Stimulated activated CD8-positive, alpha-beta memory T cell treated with anti-CD3 and anti-CD28 coated beads, Interleukin-12 subunit alpha, Interleukin-12 subunit beta, amount 100 ng/mL, for 4 hours (primary cell): ENCODE measurements around the gene MNT.

Source experiments
- DNase-seq: peaks from one replicate; pipeline ENCODE4 v3.0.0-alpha.2; 2020; ENCODE audit warnings: low read depth

The MNT gene

GRCh38 chr17:2363851-2364762 lies 36.8 kb downstream of the MNT start:
- DNase-seq: no peak

- no peak for DNase-seq
Measured at GRCh38 chr17:2363318-2363717, 37.5 kb downstream of the MNT start.

- no peak for DNase-seq
Measured at GRCh38 chr17:2362881-2363280, 38.0 kb downstream of the MNT start.

GRCh38 chr17:2362416-2362815 lies 38.4 kb downstream of the MNT start:
- no peak for DNase-seq

GRCh38 chr17:2362016-2362415 lies 38.8 kb downstream of the MNT start:
- DNase-seq: no peak

- DNase-seq: no peak
Measured at GRCh38 chr17:2361010-2361760, 39.7 kb downstream of the MNT start.

- DNase-seq: no peak
Measured at GRCh38 chr17:2357931-2358434, 42.9 kb downstream of the MNT start.

- DNase-seq: no peak
Measured at GRCh38 chr17:2357237-2357636, 43.6 kb downstream of the MNT start.

GRCh38 chr17:2354311-2354710 lies 46.5 kb downstream of the MNT start:
- no peak for DNase-seq

- no peak for DNase-seq
Measured at GRCh38 chr17:2351269-2351668, 49.6 kb downstream of the MNT start.

GRCh38 chr17:2347805-2348685 lies 52.8 kb downstream of the MNT start:
- no peak for DNase-seq

GRCh38 chr17:2346475-2346874 lies 54.4 kb downstream of the MNT start:
- no peak for DNase-seq

- DNase-seq: no peak
Measured at GRCh38 chr17:2344528-2344927, 56.3 kb downstream of the MNT start.

GRCh38 chr17:2343421-2343820 lies 57.4 kb downstream of the MNT start:
- peak; percentile 30 for DNase-seq

GRCh38 chr17:2338315-2338657 lies 62.6 kb downstream of the MNT start:
- no peak for DNase-seq

- peak; percentile 28 for DNase-seq
Measured at GRCh38 chr17:2337544-2338314, 63.1 kb downstream of the MNT start.

GRCh38 chr17:2336852-2337543 lies 63.9 kb downstream of the MNT start, which contains the start of gene SGSM2:
TSS of gene SGSM2 (plus strand) at chr17:2337501. CDS start at chr17:2337689, 188 bp downstream.
- DNase-seq: peak; percentile 55

- peak; percentile 81 for DNase-seq
Measured at GRCh38 chr17:2336215-2336851, 64.5 kb downstream of the MNT start, which contains the start of gene TSR1. TSS of gene TSR1 (minus strand) at chr17:2336457. CDS start at chr17:2336427, 30 bp downstream.

GRCh38 chr17:2335726-2336214 lies 65.1 kb downstream of the MNT start:
- no peak for DNase-seq
